NCI-H748 treated with DMSO at 0.1 percent for 48 hours (cell line): ENCODE data around the gene C16orf74.

Experiments
- DNase-seq: peaks from one replicate; lab custom pipeline; 2025; lab: John Stamatoyannopoulos, UW

Gene C16orf74

DNA sequence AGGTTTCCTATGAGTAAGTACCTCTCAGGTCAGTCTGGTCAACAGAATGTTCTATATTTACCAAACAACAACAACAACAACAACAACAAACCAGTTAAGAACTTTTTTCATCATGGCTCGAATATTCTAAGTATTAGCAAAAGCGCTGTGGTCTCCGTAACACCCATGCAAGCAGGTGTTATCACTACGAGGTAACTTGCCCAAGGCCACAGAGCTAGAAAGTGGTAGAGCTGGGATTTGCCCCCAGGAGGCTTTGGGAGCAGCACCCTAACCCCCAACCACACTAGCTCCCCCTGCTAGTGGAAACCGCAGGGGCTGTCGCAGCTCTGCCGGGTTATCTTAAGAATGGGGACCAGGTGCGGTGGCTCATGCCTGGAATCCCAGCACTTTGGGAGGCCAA lies 23.9 kb upstream of the C16orf74 start:
- no peak for DNase-seq

DNA sequence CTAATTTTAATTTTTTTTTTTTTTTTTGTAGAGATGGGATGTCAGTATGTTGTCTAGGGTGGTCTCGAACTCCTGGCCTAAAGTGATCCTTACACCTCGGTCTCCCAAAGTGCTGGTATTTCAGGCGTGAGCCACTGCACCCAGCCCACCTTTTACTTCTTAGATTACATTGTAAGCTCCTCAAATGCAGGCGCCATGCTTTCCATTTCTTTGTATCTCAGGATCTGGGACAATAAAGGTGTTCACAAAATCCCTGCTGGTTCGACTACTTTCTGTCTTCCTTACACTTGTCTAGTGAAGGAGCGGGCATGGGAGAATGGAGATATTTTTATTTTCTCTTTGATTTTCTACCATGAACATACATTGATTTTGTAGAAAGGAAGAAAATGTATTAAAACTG lies 23.2 kb upstream of the C16orf74 start:
- DNase-seq = no peak

- DNase-seq = no peak
Measured at GRCh38 chr16:85773044-85773443, 22.1 kb upstream of the C16orf74 start.

DNA sequence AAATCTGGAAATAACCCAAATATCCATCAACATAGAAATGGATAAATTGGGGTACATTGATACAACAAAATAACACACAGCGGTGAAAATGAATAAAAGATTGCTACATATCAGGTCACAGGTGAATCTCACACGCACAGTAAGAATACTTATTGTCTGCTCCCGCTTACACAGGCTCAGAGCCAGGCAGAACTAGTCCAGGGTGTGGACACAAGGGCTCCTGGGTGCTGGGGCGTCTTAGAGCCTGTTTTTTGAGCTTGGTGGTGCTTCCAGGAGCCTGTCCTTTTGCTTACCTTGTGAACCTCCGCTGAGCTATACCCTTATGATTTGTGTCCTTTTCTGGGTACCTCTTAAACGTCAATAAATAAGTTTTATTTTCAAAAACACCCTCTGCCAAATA lies 19.8 kb upstream of the C16orf74 start:
- DNase-seq = no peak

GRCh38 chr16:85768199-85768598 lies 17.3 kb upstream of the C16orf74 start:
- no peak for DNase-seq

DNA sequence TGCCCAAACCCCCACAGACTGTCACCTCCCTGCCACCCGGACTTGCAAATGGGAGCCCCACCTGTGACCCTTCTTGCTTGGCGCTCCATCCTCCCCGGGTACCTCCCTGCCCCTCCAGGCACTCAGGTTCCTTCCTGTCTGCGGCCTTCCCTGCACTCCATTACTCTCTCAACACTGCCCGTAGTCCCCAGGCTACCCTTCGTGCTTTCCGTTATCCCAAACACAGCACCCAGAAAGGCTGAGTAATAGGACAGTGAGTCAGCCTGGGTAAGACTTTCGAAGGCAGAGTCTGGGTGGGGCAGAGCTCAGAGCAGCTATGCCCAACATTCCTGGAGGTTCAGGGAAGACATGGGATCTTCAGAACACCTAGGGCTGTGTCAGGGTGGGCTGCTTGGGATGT lies 16.6 kb upstream of the C16orf74 start:
- DNase-seq = no peak

DNA sequence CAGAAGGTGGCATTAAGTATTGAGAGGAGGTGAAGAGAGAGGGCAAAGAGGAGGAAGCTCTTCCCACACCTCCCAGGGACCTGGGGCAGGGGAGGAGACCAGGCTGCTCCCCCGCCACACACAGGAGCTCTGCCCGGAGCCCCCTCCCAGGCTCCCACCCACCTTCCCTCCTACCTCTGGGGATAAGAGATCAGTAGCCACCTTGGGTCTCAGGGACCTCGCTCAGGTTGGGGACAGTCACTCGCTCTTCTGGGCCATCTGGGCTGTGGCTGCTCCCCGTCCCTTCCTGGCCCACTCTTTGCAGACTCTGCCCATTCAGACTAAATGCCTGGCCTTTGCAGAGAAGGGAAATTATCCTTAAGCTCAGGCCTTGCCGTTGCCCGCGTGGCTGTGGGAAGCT lies 14.9 kb upstream of the C16orf74 start:
- no peak for DNase-seq

- DNase-seq = no peak
Measured at GRCh38 chr16:85765211-85765610, 14.3 kb upstream of the C16orf74 start.

DNA sequence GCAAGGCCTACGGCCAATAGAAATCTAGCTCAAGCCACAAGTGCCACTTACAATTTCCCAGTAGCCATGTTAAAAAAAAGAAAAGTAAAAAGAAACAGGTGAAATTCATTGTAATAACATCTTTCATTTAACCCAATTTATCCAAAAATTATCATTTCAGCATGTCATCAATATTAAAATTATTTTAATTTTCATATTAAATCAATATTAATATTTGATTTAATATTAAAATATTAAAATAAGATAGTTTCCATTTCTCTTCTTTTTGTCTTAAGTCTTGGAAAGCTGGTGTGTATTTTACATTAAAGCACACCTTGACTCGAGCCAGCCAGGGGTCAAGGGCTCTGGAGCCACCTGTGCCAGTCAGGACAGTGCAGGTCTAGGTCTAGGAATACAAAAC lies 12.7 kb upstream of the C16orf74 start:
- no peak for DNase-seq

DNA sequence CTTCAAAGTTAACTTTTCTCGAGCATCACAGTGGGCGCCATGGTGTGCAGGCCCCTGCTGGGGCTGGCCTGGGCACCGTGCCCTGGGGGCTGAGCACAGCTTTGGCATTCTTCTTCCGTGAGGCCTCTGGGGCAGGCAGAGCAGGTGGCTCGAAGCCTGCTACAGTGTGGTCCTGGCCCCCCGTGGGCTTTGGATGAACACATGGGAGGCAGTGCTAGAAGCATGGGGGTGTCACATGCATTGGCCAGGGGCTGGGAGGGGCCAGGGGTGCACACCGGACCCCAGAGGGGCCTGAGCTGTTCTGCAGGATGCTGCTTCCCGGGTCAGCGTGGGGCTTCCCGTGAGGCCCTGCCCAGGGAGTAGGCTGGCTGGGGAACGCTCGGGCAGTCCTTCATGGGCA lies 12.1 kb upstream of the C16orf74 start:
- DNase-seq = no peak

- DNase-seq = no peak
Measured at GRCh38 chr16:85761861-85762260, 11.0 kb upstream of the C16orf74 start.

GRCh38 chr16:85759631-85760419 lies 8.9 kb upstream of the C16orf74 start:
- DNase-seq = no peak

DNA sequence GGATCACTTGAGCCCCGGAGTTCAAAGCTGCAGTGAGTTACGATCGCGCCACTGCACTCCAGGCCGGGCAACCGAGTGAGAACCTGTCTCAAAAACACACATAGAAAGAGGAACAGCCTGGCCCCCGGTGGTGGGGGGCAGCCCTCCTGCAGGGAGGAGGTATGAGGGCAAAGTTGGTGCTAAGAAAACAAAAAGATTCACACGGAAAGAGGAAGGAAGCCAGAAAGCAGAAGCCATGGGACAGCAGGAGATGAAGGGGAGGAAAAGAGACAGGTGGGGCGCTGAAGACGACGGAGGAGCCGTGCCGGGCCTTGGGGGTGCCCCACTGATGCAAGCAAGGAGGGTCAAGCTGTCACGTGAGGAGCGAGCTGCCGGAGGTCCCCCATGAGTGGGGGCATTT lies 8.2 kb upstream of the C16orf74 start:
- no peak for DNase-seq

- DNase-seq = no peak
Measured at GRCh38 chr16:85757341-85757822, 6.5 kb upstream of the C16orf74 start.

GRCh38 chr16:85755929-85756768 lies 5.3 kb upstream of the C16orf74 start:
- no peak for DNase-seq

GRCh38 chr16:85754413-85754812 lies 3.5 kb upstream of the C16orf74 start:
- DNase-seq = no peak

DNA sequence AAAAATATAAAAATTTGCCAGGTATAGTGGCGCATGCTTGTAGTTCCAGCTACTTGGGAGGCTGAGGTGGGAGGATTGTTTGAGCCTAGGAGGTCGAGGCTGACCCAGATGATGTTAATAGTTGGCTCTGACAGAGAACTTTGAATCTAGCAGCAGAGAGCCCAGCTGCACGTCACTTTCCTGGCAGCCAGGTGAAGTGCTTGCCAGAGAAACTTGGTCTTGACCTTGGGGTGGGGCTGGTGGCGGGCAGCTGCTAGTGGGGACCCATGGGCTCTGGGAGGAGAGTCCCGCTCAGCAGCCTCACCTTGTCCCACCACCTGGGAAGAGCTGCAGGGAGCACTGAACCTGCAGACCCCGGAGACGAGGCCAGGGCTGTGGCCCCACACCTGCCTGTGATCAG lies 3.1 kb upstream of the C16orf74 start:
- no peak for DNase-seq

- no peak for DNase-seq
Measured at GRCh38 chr16:85753559-85753958, 2.7 kb upstream of the C16orf74 start.

DNA sequence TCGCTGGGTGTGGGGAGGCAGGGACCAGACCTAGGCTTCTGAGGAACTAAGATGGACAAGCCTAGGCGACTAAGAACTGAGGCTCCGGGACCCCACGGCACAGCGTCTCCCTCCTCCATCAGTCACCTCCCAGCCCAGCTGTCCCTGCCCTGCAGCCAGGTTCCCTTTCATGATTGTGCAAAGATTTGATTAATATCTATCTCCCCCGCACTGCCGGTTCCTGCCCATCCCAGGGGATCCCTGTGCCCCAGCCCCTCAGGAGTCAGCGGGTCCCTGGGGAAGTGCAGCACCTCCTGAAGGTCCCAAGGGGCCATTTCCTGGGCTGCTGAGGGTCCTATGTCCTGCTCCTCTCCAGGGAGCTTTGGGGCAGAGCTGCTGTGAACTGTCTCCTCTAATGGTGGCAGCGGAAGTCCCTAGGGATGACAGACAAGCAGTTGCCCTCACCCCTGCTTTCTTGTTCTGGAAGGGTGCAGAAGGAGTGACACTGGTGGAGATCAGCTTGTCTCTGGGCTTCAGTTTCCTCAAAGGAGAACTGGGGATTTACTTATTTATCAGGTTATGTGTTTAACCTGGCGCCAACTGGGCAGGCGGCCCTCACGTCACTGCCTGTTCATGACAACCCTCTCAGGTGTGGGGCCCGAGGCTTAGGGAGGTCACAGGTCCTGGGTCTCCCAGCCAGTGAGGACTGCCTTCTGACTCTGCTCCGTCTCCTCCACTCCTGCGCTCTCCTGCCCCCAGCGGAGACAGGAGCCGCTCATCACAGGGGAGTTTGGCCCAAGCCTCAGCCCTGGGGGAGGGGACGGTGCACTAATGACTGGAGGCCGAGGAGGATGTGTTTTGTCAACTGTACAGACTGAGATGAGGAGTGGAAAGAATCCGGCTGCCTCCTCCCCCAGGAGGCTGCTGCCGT lies 1.9 kb upstream of the C16orf74 start:
- DNase-seq = no peak

- no peak for DNase-seq
Measured at GRCh38 chr16:85751698-85752501, 1.0 kb upstream of the C16orf74 start.

GRCh38 chr16:85750146-85750826 lies 610 bp downstream of the C16orf74 start:
- no peak for DNase-seq
